KOPT-K1 (cell line): Measurements from ENCODE around the gene SCFD2.
"Not testable (repeated sequence)": the region's sequence is repeated elsewhere in the genome, so short reads cannot be mapped to it uniquely, and the experiment has no call there.

ENCODE experiments used
- H3K27ac ChIP-seq: fragments of 200-600 bp; sonication (generic); 2 replicates; pipeline ENCODE4 v1.5.1; 2016; ENCODE audit warnings: antibody characterized with exemption, mild to moderate bottlenecking, low read depth, low read length; ENCODE audit not compliant: poor library complexity, severe bottlenecking
- H3K36me3 ChIP-seq: fragments of 200-600 bp; sonication (generic); 2 replicates; pipeline ENCODE4 v1.5.1; 2017; ENCODE audit warnings: antibody characterized with exemption, mild to moderate bottlenecking, low read length, moderate library complexity; ENCODE audit not compliant: insufficient read depth
- H3K9me3 ChIP-seq: fragments of 200-600 bp; sonication (generic); 2 replicates; pipeline ENCODE4 v1.5.1; 2017; ENCODE audit warnings: antibody characterized with exemption, low read length, mild to moderate bottlenecking; ENCODE audit not compliant: insufficient read depth, poor library complexity, severe bottlenecking

Gene SCFD2

DNA sequence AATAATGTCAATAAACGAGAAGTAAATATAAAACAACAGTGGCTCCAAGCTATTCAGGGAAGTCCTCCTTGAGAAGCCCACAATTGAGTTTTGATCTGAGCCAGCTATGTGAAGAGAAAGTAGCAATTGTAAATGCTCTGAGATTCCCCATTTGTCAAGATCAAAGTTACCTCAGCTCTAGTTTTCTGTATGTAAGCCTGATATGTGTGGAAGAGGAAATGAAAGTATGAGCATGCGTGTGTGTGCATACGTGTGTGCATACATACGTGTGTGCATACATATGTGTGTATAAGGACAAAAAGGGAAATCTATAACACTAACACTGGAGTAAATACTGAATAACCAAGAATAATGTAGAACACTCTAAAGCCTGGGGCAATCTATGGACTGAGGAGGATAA is 130.3 kb downstream of the SCFD2 start:
- no peaks in the 10 kb centered on the region for H3K36me3 ChIP-seq
- peaks cover 8% of the 10 kb centered on the region for H3K9me3 ChIP-seq
- H3K27ac ChIP-seq = no peak overlapping the region

DNA sequence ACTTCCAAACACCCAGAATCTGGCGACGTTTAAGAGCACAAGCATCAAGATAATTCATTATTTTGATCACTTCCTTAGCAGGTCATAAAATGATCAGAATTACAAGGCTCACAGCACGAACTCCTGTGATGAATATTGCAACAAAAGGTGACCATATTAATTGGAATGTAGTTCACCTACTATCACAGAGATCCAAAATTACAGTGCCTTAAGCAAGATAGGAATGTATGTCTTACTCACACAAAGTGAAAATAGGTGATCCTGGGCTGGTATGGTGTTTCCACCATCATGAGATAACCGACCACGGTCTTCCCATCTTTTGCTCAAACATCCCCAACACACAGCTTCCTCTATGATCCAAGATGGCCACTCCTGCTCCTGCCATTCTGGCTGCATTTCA is 131.2 kb downstream of the SCFD2 start:
- Histone ChIP-seq H3K36me3 (no peaks in the 10 kb centered on the region), H3K9me3 (peaks cover 2% of the 10 kb centered on the region), H3K27ac (no peak overlapping the region)

DNA sequence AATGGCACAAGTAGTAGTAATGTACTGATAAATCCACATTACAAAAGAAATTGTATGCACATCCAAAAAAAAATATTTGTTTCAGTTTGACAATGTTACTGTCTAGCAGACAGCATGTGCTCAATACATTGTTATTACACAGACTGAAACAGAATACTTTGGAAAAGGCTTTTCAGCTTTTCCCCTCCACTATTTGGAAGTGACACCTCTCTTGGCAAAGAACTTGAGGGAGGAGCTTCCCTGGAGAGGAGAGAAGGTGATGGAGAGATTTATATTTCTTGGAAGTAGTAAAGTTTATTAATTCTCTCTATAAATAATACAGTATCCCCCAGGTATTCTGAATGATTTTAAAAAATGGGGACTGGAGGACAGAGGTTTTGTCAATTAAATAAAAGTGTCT is 131.8 kb downstream of the SCFD2 start:
- no peaks in the 10 kb centered on the region for H3K9me3 ChIP-seq
- no peaks in the 10 kb centered on the region for H3K36me3 ChIP-seq
- H3K27ac ChIP-seq = no peak overlapping the region

DNA sequence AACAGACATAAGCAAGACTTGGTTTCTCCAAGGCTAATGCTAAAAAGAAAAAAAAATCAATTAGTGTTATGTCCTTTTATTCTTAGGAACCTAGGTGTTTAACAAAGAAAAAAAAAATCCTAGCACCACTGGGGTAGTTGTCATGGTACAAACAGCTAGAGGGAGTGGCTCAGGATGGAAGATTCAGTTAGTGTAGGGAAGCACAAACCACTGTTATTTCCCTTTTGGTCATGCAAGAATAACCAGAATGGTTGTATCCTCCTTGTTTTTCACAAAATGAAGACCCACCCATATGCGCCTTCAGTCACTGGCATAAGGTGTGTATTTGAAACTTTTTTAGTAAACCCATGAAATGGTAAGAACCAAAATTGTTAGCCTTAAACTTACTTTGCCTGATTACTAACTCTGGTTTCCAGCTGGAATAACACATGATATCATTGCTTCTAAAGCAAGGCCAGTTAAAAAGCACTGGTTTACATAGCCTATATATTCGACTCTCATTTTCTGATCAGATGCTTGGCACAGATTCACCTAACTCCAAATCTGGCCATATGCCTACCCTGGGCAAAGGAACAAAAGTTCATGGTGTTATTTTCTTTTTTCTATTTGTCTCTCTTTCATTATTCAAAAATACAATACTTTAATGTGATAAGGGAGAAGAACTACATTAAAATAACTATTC is 132.6 kb downstream of the SCFD2 start:
- Histone ChIP-seq H3K9me3 (no peaks in the 10 kb centered on the region), H3K36me3 (no peaks in the 10 kb centered on the region), H3K27ac (no peak overlapping the region)

DNA sequence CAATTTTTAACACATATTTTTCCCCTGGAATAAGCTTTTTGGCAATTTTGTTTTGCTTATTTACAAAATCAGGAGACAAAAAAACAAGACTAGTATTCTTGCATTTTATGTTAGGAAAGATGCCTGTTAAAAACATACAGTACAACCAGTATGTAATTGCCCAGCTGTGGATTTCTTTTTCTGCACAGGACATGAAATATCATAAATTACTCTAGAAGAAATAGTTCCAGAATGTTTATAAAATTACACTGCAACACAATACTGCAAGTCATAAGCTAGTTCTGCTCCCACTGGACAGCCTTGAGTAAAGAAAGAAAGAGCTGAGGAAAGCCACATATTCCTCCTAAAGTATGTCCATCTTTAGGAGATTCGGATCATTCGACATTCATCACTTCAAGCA is 133.5 kb downstream of the SCFD2 start:
- no peaks in the 10 kb centered on the region for H3K36me3 ChIP-seq
- H3K27ac ChIP-seq = no peak overlapping the region
- H3K9me3 ChIP-seq = no peaks in the 10 kb centered on the region

DNA sequence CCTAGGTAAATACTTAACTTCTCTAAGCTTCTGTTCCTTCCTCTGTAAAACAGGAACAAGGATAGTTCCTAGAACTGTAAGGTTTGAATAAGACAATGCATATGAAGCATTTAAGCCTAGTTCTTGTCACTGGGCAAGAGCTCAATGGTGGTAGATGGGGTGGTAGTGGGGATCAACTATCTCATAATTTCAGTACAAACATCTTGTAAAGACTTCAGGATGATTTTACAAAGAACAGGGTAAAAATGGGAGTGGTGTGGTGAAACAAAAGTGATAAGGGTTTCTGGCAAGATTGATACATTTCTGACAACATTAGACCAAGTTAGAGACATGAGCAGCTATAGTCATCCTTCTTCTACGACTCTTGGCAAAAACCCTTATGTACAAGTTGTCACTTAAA is 137.8 kb downstream of the SCFD2 start:
- Histone ChIP-seq H3K27ac (no peak overlapping the region), H3K36me3 (no peaks in the 10 kb centered on the region), H3K9me3 (no peaks in the 10 kb centered on the region)

DNA sequence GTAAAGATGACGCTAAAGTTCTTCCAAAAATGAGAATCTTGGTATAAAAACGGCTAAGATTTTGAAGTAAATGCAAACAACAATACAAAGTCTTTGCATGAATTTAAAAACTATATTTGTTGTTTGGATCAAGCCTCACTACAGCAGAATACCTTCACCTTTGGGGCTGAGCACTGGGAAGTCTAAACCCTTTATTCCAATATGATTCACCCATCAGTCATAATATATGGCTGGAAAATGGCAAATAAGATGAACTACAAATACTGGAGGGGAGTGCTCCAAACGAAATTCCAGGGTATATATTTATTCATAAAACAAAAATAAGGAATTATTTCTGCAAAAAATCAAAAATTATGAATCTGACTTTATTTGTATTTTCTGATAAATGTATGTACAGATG is 138.4 kb downstream of the SCFD2 start:
- H3K9me3 ChIP-seq = no peaks in the 10 kb centered on the region
- H3K36me3 ChIP-seq = no peaks in the 10 kb centered on the region
- H3K27ac ChIP-seq = no peak overlapping the region

DNA sequence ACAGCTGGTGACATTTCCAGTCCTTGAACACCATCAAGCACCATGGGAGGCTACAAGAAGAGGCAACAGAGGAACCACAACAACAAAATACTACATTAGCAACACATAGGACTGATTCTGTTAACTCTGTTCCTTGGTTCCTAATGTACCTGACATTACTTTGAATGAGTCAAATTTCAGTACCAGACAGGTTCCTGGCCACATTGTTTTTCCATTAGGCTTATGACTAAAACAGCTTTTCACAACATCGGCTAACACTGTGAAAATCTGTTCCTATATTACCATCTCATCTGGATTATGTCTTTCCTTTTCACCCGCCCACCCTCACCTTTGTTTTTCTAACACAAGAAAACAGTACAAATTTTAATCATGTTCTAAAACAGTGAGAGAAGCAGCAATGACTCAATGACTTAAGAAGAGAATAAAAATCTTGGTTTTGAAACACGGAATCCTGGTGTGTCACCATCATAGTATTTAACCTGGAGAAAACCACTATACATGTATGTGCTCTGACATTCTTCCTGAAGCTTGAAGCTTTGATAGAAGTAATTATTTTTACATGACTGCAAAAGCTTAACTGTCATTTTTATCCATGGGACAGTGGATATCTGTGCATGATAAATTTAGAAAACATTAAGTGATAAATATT is 143.9 kb downstream of the SCFD2 start:
- no peaks in the 10 kb centered on the region for H3K36me3 ChIP-seq
- H3K27ac ChIP-seq = no peak overlapping the region
- peaks cover 10% of the 10 kb centered on the region for H3K9me3 ChIP-seq

DNA sequence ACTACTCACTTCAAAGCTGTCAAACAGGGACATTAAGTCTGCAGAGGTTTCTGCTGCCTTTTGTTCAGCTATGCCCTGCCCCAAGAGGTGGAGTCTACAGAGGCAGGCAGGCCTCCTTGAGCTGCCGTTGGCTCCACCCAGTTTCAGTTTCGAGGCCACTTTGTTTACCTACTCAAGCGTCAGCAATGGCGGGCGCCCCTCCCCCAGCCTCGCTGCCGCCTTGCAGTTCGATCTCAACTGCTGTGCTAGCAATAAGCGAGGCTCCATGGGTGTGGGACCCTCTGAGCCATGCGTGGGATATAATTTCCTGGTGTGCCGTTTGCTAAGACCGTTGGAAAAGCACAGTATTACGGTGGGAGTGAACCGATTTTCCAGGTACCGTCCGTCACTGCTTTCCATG is 146.7 kb downstream of the SCFD2 start:
- H3K36me3 ChIP-seq, H3K9me3 ChIP-seq, H3K27ac ChIP-seq: not testable (repeated sequence)

DNA sequence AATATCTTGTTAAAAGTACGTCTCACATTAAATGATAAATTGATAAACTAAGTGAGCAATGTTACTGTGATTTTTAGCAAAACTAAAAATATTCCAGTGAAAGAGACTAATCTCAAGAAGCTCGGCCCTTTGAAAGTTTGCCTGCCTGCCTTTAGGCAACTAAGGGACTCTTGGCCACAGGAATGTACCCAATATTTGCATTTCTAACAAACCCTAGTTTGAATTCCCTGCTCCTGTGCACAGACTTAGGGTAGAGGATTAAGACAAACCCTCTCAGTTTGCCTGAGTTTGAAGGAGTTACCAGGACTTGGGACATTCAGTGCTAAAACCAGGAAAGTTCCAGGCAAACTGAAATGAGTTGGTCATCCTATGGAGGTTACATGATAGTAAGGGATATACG is 157.1 kb downstream of the SCFD2 start:
- Histone ChIP-seq H3K9me3 (no peaks in the 10 kb centered on the region), H3K27ac (no peak overlapping the region), H3K36me3 (no peaks in the 10 kb centered on the region)

DNA sequence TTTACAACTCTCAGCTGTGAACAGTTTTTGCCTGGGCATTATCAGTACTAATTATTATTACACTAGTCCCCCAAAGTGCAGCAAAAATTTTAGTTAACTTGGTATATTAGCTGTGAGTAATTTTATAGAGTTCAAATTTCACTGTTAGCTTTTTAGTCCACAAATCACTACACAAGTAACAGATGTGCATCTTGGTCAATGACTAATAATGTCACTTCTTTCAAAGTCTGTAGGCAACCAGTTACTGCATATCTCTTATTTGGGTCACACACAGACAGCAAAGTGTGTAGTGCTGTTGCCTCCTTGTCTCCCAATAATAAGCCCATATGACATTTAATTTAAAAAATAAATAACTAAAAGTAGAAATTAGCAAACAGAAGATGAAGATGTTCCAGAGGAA is 159.9 kb downstream of the SCFD2 start:
- Histone ChIP-seq H3K36me3 (no peaks in the 10 kb centered on the region), H3K9me3 (no peaks in the 10 kb centered on the region)

DNA sequence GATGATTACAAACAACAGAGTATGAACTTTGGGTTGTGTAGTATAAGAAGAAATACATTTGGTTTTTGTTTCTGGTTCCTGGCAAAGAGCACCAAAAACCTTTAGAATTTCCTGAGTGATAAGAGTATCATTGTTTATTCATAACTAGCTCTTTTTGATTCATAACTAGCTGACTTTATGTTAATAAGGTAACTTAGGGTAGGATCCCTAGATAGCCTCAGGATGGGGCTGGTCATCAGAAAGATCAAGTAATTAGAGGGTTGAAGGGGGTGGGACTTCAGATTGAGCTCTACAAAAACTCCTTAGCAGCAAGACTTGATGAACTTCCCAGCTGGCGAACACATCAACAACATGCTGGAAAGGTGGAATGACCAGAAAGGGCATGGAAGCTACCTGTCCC is 166.5 kb downstream of the SCFD2 start:
- H3K9me3 ChIP-seq = no peaks in the 10 kb centered on the region
- H3K36me3 ChIP-seq = no peaks in the 10 kb centered on the region
- no peak overlapping the region for H3K27ac ChIP-seq

More for the DNA sequence above, 159.9 kb downstream of the SCFD2 start:
- H3K27ac ChIP-seq = no peak overlapping the region

DNA sequence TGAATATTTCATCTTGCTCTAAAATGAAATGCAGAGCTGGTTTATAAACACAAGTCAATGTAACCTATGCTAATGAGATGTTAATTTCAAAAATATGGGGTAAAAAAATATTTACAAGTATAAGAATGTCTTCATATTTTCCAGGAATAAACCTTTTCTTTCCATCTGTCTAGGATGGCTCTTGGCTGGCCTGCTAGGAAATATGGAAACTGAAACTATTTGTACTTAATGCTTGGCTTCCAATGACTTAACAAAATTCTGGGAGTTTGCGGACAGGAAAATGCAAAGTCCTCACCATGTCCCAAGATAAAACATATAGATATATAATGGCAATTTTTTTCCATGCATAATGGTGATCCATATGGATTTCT is 168.1 kb downstream of the SCFD2 start:
- H3K36me3 ChIP-seq = no peaks in the 10 kb centered on the region
- H3K9me3 ChIP-seq = no peaks in the 10 kb centered on the region
- no peak overlapping the region for H3K27ac ChIP-seq

DNA sequence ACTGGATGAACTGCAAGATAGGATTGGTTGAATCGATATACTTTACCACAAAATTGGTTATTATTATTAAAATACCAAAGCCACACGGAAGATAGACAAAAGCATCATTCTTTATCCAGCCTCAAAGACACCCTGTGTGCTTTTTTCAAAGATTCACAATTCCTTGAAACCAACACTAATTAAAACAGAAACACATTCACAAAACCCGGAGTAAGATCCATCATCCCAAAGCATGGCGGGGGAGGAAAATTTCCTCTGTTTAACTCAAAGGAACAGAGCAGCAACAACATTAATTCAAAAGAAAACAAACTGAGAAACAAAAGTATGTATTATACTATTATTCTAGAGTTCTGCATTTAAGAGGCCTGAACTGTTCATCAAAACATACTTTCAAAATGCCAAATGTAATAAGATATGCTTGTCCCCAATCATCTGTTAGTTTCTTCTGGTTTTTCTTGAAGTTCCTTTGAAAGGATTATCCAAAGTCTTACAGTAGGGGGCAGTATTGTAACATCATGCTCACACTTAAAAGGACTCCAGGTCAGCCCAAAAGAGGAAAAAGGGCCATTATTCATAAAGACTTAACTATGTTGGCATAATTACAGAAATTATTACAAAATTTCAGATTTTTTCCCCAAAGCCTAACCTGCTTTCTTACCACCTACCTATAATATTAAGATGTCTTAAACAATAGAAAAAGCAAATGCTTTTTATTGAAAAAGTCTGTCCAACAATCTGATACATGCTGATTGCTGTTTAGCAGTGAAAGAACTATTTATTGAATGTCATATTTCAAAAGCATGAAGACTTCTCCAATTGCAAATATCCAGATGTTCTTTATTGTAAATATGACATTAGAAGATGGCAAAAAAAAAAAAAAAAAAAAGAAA is 168.7 kb downstream of the SCFD2 start:
- no peak overlapping the region for H3K27ac ChIP-seq
- H3K36me3 ChIP-seq = no peaks in the 10 kb centered on the region
- no peaks in the 10 kb centered on the region for H3K9me3 ChIP-seq

DNA sequence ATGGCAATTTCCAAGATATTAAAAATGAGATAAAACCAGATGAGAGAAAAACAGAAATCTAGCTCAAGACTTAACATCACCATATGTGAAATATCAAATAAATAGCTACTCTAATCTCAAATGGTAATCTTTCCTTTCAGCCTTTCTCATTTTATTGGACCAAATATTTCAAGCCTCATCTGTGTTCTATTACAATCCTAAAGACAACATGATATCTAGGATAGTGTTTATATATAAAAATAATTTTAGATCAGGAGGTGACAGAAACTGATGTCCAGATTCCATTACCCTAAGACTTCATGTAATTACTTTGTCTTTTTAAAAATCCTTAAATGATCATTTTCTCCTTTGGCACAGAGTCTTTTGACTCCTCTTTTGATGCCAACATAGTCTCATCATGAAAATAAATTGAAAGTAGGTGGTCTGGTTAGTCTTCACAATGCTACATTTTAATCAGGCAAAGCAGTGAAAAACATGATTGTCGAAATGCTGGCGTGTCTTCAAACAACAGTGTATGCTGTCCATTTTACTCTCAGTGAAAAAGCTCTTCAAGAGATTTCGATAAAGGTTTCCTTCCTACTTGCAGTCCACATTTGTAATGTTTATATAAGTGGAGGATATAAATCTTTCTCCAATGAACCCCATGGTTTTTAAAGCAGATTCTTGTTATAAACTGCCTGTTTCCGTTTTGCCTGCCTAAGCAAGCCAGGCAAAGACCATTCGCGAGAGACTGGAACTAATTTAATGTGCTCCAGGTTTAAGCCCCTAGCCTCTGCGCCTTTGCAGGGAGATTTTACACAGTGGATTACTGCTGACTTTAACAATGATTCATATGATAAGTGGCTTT is 169.8 kb downstream of the SCFD2 start:
- Histone ChIP-seq H3K36me3 (no peaks in the 10 kb centered on the region), H3K27ac (no peak overlapping the region), H3K9me3 (no peaks in the 10 kb centered on the region)
